GM19463 (cell line): ENCODE measurements around the gene SCO2.

Experiments used
- ATAC-seq: cut with Tn5 transposase; IDR thresholded peaks from one replicate; pipeline ENCODE4 v1.9.1; 2021; ENCODE audit warnings: mild to moderate bottlenecking, moderate library complexity; ENCODE audit not compliant: unreplicated experiment

Gene SCO2

DNA sequence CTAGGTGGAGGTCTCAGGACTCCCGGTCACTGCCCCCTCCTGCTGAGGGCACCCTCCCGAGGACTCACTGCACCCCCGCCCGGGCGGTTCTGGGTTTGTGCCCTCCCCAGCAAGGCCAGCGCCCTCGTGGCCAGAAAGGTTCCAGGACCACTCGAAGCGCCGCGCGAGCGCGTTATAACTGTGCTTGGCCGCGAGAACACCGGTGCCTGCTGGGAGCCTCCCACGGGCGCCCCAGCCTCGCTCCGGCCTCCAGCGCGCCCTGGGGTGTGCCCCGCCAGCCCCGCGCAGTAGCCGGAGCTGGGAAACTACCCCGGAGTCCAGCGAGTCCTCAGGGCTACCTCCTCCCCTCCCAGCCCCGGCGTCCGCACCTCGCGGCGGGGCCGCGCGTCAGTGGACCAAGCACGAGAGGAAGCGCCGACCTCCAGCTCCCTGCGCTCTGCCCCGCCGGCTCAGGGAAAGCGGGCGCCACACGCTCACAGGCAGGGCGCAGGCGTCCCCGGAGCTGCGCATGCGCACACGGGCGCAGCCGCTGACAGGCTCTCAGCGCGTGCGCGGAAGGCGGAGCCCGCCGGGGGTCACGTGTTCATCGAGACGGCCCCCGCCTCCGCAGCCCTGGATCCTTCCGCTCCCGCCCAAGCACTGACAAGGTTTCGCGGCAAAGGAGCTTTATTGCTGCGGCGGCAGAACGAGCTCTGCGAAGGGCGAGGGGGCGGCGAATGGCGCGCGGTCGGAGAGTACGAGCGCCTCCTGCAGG, at the start of gene SCO2:
Gene SCO2, minus strand, starts transcription at position 495 of the 754 bp plus-strand sequence. CDS start 1,187 bp downstream, outside the sequence.
- ATAC-seq = peak; percentile 42

- no peak for ATAC-seq
These were observed 49.0 kb upstream of the SCO2 start for GRCh38 chr22:50574383-50574755.

GRCh38 chr22:50573491-50574382, 48.3 kb upstream of the SCO2 start:
- ATAC-seq = no peak

- no peak for ATAC-seq
These were observed 47.6 kb upstream of the SCO2 start for GRCh38 chr22:50572965-50573364.

- no peak for ATAC-seq
These were observed 46.1 kb upstream of the SCO2 start for GRCh38 chr22:50571264-50572175.

DNA sequence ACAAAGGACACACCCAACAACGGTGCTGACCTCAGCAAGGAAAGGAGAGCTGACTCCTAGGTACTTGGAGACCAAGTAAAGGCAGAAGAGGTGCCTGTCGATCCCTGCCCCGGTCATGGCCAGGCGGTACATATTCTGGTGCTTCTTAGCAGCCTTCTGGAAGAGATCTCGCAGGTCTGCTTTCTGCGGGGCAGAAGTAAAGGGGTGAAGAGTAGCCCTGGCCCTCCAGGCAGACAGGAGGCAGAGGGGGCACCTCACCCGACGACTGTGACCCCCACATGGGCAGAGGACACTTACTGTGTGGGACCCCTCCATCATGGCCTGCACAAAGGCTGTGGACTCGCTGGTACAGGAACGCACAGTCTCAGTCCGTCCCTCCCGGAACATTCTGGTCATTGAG, 45.5 kb upstream of the SCO2 start:
- ATAC-seq = no peak

- ATAC-seq = no peak
These were observed 44.6 kb upstream of the SCO2 start for GRCh38 chr22:50569896-50570535.

DNA sequence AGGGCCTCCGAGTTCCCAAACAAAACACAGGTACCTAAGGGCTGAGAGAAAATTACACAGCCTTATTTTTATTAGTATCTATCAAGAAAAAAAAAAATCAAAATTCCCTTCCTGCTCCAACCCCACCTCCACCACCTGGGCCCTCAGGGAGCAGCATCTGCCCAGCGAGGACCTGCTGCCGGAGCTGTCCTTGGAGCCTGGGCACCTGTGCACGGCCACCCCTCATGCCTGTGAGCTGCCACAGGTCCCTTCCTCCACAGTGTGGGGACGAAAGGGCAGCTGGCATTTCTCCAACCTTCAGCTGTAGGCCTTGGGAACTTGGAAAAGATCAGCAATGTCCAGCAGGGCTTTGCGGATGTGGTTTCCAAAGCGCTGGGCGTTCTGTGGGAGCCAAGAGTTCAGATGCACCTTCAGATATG, 43.7 kb upstream of the SCO2 start:
- ATAC-seq = no peak

GRCh38 chr22:50568626-50569025, 43.2 kb upstream of the SCO2 start:
- no peak for ATAC-seq

- ATAC-seq = no peak
These were observed 42.4 kb upstream of the SCO2 start for GRCh38 chr22:50567721-50568252.

DNA sequence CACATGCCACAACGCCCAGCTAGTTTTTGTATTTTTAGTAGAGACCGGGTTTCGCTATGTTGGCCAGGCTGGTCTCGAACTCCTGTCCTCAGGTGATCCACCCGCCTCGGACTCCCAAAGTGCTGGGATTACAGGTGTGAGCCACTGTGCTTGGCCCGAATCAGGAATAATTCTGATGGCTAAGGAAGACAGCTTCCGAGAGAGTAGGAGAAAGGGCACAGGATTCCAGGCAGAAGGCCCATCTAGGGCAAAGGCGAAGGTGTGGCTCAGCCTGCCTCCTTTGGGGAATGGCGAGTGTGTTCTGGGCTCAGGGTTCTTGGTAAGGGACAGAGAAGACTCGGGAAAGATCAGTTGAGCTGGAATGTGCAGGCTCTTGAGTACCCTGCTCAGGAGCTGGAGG, 38.9 kb upstream of the SCO2 start:
- ATAC-seq = no peak

GRCh38 chr22:50563413-50564160, 38.2 kb upstream of the SCO2 start:
- no peak for ATAC-seq

- peak; percentile 92 for ATAC-seq
These were observed 37.4 kb upstream of the SCO2 start, which contains the start of gene SYCE3 for GRCh38 chr22:50562523-50563412. SYCE3 (minus strand) TSS chr22:50562919; CDS start chr22:50556405, 6,514 bp downstream.

DNA sequence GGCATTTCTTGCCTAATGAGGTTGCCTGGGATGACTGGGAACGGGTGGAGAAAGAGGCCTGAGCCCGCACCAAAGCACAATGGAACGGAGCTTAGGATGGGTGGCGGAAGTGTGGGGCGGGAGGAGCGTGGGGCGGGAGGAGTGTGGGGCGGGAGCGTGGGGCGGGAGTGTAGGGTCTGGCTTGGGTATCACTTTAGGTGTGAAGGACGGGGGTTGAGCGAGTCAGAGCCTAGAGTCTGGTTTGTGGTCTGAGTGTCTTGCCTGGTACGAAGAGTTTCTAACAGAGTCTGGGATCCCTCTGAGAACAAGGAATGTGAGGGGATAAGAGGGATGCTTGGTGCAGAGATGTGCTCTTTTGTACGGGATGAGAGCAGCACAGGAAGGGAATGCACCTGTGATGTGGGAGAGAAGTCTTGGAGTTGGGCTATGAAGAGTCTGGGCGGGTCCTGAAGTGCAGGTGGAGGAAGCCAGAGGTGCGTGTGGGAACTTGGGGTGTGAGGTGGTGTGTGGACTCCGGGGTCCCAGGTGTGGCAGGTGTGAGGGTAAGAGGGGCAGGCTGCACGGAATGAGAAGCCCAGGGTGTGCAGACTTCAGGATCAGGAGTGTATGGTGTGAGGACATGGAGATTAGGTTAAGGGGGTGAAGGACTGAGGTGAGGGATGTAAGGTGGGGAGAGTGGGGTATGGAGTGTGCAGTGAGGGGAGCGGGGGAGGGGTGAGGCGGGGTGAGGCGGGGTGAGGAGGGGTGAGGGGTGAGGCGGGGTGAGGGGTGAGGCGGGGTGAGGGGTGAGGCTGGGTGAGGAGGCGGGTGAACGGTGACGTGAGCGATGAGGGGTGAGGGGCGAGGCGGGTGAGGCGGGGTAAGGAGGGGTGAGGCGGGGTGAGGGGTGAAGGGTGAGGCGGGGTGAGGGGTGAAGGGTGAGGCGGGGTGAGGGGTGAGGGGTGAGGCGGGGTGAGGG, 36.3 kb upstream of the SCO2 start:
- no peak for ATAC-seq

GRCh38 chr22:50560034-50560433, 34.6 kb upstream of the SCO2 start:
- ATAC-seq = no peak

GRCh38 chr22:50556703-50557102, 31.3 kb upstream of the SCO2 start:
- no peak for ATAC-seq

- ATAC-seq = no peak
These were observed 27.9 kb upstream of the SCO2 start for GRCh38 chr22:50553310-50553709.
